ENCODE measurements around the gene EEF1AKMT1.

EEF1AKMT1 gene

DNA sequence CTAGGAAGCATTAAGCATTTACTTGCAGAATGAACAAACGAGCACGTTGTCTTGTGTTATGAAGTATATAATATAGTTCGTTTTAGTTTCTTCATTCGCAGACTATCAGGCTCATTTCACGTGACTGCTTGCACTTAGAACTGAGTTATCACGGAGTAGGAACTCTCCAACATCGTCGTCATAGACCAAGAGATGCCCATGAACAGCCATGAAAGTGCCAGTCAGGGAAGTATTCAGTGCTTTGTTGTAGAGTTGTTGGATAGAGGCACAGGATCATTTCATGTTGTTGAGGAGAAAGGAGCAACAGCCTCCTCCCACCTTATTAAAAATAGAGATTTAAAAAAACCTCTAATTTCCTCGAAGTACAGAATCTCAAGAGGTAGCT, 71.2 kb downstream of the EEF1AKMT1 start:
- CTCF ChIA-PET, result no interaction called here
- no peak for DNase-seq (ENCODE audit: extremely low spot score)
- POLR2A ChIA-PET, result interaction anchor here (0.5 to 1.2 kb wide), 2 partner anchors 47 to 522 kb away, joined by 3 read pairs; no protein-coding TSS in a partner anchor
- TF ChIP-seq TARDBP (IDR thresholded peaks at IDR 0.05), result no peak
- TF ChIP-seq, protein P1, sequence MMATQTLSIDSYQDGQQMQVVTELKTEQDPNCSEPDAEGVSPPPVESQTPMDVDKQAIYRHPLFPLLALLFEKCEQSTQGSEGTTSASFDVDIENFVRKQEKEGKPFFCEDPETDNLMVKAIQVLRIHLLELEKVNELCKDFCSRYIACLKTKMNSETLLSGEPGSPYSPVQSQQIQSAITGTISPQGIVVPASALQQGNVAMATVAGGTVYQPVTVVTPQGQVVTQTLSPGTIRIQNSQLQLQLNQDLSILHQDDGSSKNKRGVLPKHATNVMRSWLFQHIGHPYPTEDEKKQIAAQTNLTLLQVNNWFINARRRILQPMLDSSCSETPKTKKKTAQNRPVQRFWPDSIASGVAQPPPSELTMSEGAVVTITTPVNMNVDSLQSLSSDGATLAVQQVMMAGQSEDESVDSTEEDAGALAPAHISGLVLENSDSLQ (IDR thresholded peaks at IDR 0.05), result peak; percentile 41; the same call in 1 of the 2 replicates

DNA sequence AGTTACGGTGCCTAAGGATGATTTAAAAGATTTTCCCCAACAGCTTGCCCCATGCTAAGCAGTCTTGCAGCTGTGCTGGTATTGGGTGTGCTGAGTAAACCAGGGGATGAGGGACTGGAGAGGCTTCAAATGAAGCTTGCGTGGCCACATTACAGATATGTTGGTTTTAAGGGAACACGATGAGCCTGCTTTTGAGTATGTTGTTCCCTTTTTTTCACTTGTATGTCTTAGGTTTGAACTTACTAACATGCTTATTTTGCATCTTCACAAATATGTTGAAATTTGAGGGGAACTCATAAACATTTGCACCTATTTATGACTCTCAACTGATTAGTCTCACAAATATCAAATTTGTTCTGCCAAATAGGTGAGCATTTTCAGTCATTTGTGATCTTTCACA, 72.3 kb downstream of the EEF1AKMT1 start:
- ChIA-PET POLR2A (interaction anchor here (1.2 kb wide), 1 partner anchor 46 kb away, joined by 3 read pairs; no protein-coding TSS in a partner anchor), CTCF (no interaction called here)
- DNase-seq (ENCODE audit: extremely low spot score), result no peak
- TF ChIP-seq L3MBTL2 (conservative IDR thresholded peaks at IDR 0.05), result no peak
- no peak for TF ChIP-seq ZNF384 (IDR thresholded peaks at IDR 0.05)
- TF ChIP-seq FOXM1 (IDR thresholded peaks at IDR 0.05; ENCODE audit: borderline replicate concordance), result no peak
- no peak for TF ChIP-seq ELF4 (IDR thresholded peaks at IDR 0.05)
- TF ChIP-seq SP1 (IDR thresholded peaks at IDR 0.05), result no peak
- no peak for TF ChIP-seq BHLHE40 (IDR thresholded peaks at IDR 0.05; ENCODE audit: borderline replicate concordance)
- TF ChIP-seq, protein P1 (IDR thresholded peaks at IDR 0.05), result no peak
- TF ChIP-seq ARNT (IDR thresholded peaks at IDR 0.05), result no peak
- no peak for TF ChIP-seq TARDBP (IDR thresholded peaks at IDR 0.05)
- TF ChIP-seq FOXA1 (IDR thresholded peaks at IDR 0.05), result no peak
- no peak for TF ChIP-seq HDGF (IDR thresholded peaks at IDR 0.05; ENCODE audit: borderline replicate concordance)
- TF ChIP-seq FOXK2 (IDR thresholded peaks at IDR 0.05), result no peak
- no peak for TF ChIP-seq NFRKB (IDR thresholded peaks at IDR 0.05)
- TF ChIP-seq LEF1 (IDR thresholded peaks at IDR 0.05; ENCODE audit: borderline replicate concordance), result no peak
- no peak for TF ChIP-seq SUZ12 (IDR thresholded peaks at IDR 0.05)
- no peak for TF ChIP-seq CTBP1 (IDR thresholded peaks at IDR 0.05; ENCODE audit: borderline replicate concordance)

DNA sequence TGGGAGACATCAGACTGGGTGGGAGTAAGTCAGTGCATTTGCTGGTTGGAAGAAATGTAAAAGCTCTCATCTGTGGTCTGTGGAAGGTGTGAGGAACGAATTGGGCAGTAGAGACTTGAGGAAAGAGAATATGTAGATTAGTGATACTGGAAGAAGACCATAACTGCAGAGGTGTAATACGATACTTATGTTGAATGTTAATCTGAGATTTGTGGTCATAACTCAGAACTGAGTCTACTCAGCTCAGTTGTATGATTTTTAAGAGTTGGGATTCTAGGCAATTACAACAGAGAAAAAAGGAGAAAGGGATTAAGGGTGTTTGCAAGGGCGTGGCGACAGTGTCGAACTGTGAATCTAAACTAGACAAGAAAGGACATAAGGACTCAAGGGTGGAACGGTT, 73.5 kb downstream of the EEF1AKMT1 start:
- TF ChIP-seq, protein P1 (IDR thresholded peaks at IDR 0.05), result no peak
- no peak for TF ChIP-seq ARNT (IDR thresholded peaks at IDR 0.05)
- no peak for TF ChIP-seq BHLHE40 (IDR thresholded peaks at IDR 0.05; ENCODE audit: borderline replicate concordance)
- no peak for TF ChIP-seq L3MBTL2 (conservative IDR thresholded peaks at IDR 0.05)
- TF ChIP-seq SUZ12 (IDR thresholded peaks at IDR 0.05), result no peak
- TF ChIP-seq ELF4 (IDR thresholded peaks at IDR 0.05), result no peak
- TF ChIP-seq NFRKB (IDR thresholded peaks at IDR 0.05), result no peak
- no peak for TF ChIP-seq FOXK2 (IDR thresholded peaks at IDR 0.05)
- TF ChIP-seq HDGF (IDR thresholded peaks at IDR 0.05; ENCODE audit: borderline replicate concordance), result no peak
- TF ChIP-seq ZNF384 (IDR thresholded peaks at IDR 0.05), result no peak
- TF ChIP-seq FOXA1 (IDR thresholded peaks at IDR 0.05), result no peak
- no peak for TF ChIP-seq SP1 (IDR thresholded peaks at IDR 0.05)
- TF ChIP-seq FOXM1 (IDR thresholded peaks at IDR 0.05; ENCODE audit: borderline replicate concordance), result no peak
- no peak for TF ChIP-seq TARDBP (IDR thresholded peaks at IDR 0.05)
- no peak for TF ChIP-seq LEF1 (IDR thresholded peaks at IDR 0.05; ENCODE audit: borderline replicate concordance)
- no peak for TF ChIP-seq CTBP1 (IDR thresholded peaks at IDR 0.05; ENCODE audit: borderline replicate concordance)
- DNase-seq (ENCODE audit: extremely low spot score), result no peak
- CTCF ChIA-PET, result no interaction called here
- POLR2A ChIA-PET, result no interaction called here

DNA sequence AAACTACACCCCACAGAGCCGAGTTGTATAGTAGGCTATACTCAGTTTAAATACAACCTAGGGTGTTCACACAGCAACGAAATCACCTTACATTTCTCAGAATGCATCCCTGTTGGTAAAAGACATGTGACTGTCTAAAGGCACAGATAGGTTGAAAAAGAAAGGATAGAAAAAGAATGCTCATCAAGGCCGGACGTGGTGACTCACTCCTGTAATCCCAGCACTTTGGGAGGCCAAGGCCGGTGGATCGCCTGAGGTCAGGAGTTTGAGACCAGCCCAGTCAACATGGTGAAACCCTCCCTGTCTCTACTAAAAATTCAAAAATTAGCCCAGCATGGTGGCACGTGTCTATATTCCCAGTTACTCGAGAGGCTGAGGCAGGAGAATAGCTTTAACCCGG, 74.0 kb downstream of the EEF1AKMT1 start:
- no peak for DNase-seq (ENCODE audit: extremely low spot score)
- TF ChIP-seq SUZ12 (IDR thresholded peaks at IDR 0.05) (no peak), ELF4 (IDR thresholded peaks at IDR 0.05) (no peak), FOXK2 (IDR thresholded peaks at IDR 0.05) (no peak), FOXM1 (IDR thresholded peaks at IDR 0.05; ENCODE audit: borderline replicate concordance) (no peak), FOXA1 (IDR thresholded peaks at IDR 0.05) (no peak), ZNF384 (IDR thresholded peaks at IDR 0.05) (no peak), SP1 (IDR thresholded peaks at IDR 0.05) (no peak)
- ChIA-PET POLR2A (no interaction called here), CTCF (no interaction called here)

DNA sequence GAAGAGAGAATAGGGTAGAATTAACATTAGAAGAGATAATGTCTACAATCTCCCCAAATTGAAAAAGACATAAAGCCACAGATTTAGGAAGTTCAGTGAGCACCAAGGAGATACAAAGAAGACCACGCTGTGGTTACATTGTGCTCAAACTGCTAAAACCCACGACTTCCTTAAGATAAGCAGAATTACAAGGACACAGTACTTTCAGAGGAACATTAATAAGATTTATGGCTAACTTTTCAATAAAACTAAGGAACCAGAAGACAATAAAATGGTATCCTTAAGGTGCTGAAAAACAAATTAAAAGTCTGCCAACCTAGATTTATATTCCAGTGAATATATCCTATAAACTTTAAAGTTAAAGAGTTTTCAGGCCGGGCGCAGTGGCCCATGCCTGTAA, 77.7 kb downstream of the EEF1AKMT1 start:
- ChIA-PET POLR2A (no interaction called here), CTCF (no interaction called here)
- no peak for DNase-seq (ENCODE audit: extremely low spot score)
- TF ChIP-seq BHLHE40 (IDR thresholded peaks at IDR 0.05; ENCODE audit: borderline replicate concordance), result no peak
- TF ChIP-seq FOXK2 (IDR thresholded peaks at IDR 0.05), result no peak
- TF ChIP-seq SUZ12 (IDR thresholded peaks at IDR 0.05), result no peak
- no peak for TF ChIP-seq ARNT (IDR thresholded peaks at IDR 0.05)
- TF ChIP-seq FOXM1 (IDR thresholded peaks at IDR 0.05; ENCODE audit: borderline replicate concordance), result no peak
- TF ChIP-seq, protein P1 (IDR thresholded peaks at IDR 0.05), result peak; percentile 76
- no peak for TF ChIP-seq TARDBP (IDR thresholded peaks at IDR 0.05)
- TF ChIP-seq CTBP1 (IDR thresholded peaks at IDR 0.05; ENCODE audit: borderline replicate concordance), result 0 out of 2 replicates have a peak, but pooled peaks have one; percentile 25
- TF ChIP-seq ELF4 (IDR thresholded peaks at IDR 0.05), result no peak
- no peak for TF ChIP-seq FOXA1 (IDR thresholded peaks at IDR 0.05)
- TF ChIP-seq LEF1 (IDR thresholded peaks at IDR 0.05; ENCODE audit: borderline replicate concordance), result no peak

DNA sequence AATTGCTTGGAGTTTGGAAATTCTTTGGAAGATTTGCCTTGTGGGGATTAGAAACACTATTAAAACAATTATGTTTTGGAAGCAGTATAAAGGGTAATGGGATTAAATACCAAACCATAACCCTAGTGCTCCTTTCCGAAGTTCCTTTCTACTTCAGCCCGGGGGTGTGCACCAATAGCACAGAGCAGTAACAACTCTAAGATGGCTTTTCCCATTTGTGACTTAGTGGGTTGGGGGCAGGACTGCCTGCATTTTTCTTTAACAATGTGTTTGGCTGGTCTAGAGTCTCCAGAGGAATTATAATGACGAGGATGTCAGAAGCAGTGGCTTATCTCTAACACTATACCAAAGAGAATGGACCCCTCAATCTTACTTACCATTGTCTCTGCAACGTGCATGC, 82.1 kb downstream of the EEF1AKMT1 start:
- TF ChIP-seq SP1 (IDR thresholded peaks at IDR 0.05), result no peak
- TF ChIP-seq HDGF (IDR thresholded peaks at IDR 0.05; ENCODE audit: borderline replicate concordance), result no peak
- TF ChIP-seq, protein P1 (IDR thresholded peaks at IDR 0.05), result no peak
- TF ChIP-seq SUZ12 (IDR thresholded peaks at IDR 0.05), result no peak
- CTCF ChIA-PET, result no interaction called here
- DNase-seq (ENCODE audit: extremely low spot score), result no peak
- POLR2A ChIA-PET, result no interaction called here
